DMS 273 (cell line): ENCODE measurements around the gene FAM107B.
"Not testable (repeated sequence)": the region's sequence is repeated elsewhere in the genome, so short reads cannot be mapped to it uniquely, and the experiment has no call there.

Experiments
- DNase-seq: peaks from one replicate; lab custom pipeline; 2025; ENCODE audit not compliant: unreplicated experiment; lab: John Stamatoyannopoulos, UW

FAM107B gene

GRCh38 chr10:14696821-14697220 is 77.9 kb downstream of the FAM107B start:
- no peak for DNase-seq

- no peak for DNase-seq
Measured at GRCh38 chr10:14695847-14696480, 78.7 kb downstream of the FAM107B start.

- DNase-seq: no peak
Measured at GRCh38 chr10:14693891-14694290, 80.8 kb downstream of the FAM107B start.

- no peak for DNase-seq
Measured at GRCh38 chr10:14692344-14693076, 82.2 kb downstream of the FAM107B start.

GRCh38 chr10:14691359-14691758 is 83.3 kb downstream of the FAM107B start:
- DNase-seq: no peak

GRCh38 chr10:14688606-14689005 is 86.1 kb downstream of the FAM107B start:
- DNase-seq: no peak

- DNase-seq: not testable (repeated sequence)
Measured at GRCh38 chr10:14688189-14688588, 86.5 kb downstream of the FAM107B start.

GRCh38 chr10:14687340-14687739 is 87.4 kb downstream of the FAM107B start:
- DNase-seq: no peak

- DNase-seq: no peak
Measured at GRCh38 chr10:14686356-14686755, 88.3 kb downstream of the FAM107B start.

- no peak for DNase-seq
Measured at GRCh38 chr10:14684354-14684753, 90.3 kb downstream of the FAM107B start.

GRCh38 chr10:14683256-14683655 is 91.4 kb downstream of the FAM107B start:
- DNase-seq: no peak

GRCh38 chr10:14681802-14682201 is 92.9 kb downstream of the FAM107B start:
- no peak for DNase-seq

- no peak for DNase-seq
Measured at GRCh38 chr10:14681305-14681704, 93.4 kb downstream of the FAM107B start.

- DNase-seq: no peak
Measured at GRCh38 chr10:14678637-14679036, 96.1 kb downstream of the FAM107B start.

GRCh38 chr10:14676732-14677131 is 98.0 kb downstream of the FAM107B start:
- DNase-seq: no peak

GRCh38 chr10:14674376-14675050 is 100.2 kb downstream of the FAM107B start:
- DNase-seq: no peak

GRCh38 chr10:14673189-14673861 is 101.4 kb downstream of the FAM107B start:
- no peak for DNase-seq

GRCh38 chr10:14671386-14671831 is 103.3 kb downstream of the FAM107B start:
- no peak for DNase-seq

- no peak for DNase-seq
Measured at GRCh38 chr10:14670551-14671240, 104.0 kb downstream of the FAM107B start.

- DNase-seq: no peak
Measured at GRCh38 chr10:14669576-14669975, 105.1 kb downstream of the FAM107B start.

GRCh38 chr10:14667781-14668180 is 106.9 kb downstream of the FAM107B start:
- DNase-seq: no peak
